A673 (cell line): Measurements from ENCODE around the gene TMEM183A. TPM values are rescaled to one million over a fixed set of nuclear protein-coding genes. Genes with fewer than 3 reads are reported as not detected.
A peak's percentile ranks its signal among the peaks of the same experiment; 100 is the strongest.

Source experiments
- BruUV-seq: library from RNA; stranded (reverse); fragments of 400-500 nt; replicated peaks from 2 replicates; lab custom pipeline; 2021; lab: Mats Ljungman, UMichigan
- CTCF ChIA-PET: fragments of 300-600 bp; sonication (Branson Sonifier 250); formaldehyde crosslinking; loops from one replicate; lab custom pipeline; 2022; ENCODE audit warnings: antibody characterized with exemption; lab: Charles Lee
- POLR2A ChIA-PET: fragments of 300-600 bp; sonication (Branson Sonifier 250); formaldehyde crosslinking; loops from one replicate; lab custom pipeline; 2022; ENCODE audit warnings: antibody characterized with exemption; ENCODE audit not compliant: low non-redundant PET; lab: Charles Lee
- DNase-seq: peaks from one replicate; pipeline ENCODE4 v3.0.0-alpha.2; 2015; ENCODE audit warnings: low spot score
- H3K27ac ChIP-seq: fragments of 200-600 bp; sonication (generic); 2 replicates; pipeline ENCODE4 v1.5.1; 2016; ENCODE audit warnings: mixed run types, low read depth, mild to moderate bottlenecking, mixed read lengths, antibody characterized with exemption, low read length; ENCODE audit not compliant: poor library complexity, severe bottlenecking
- H3K27me3 ChIP-seq: fragments of 200-600 bp; sonication (generic); replicated peaks from 2 replicates; pipeline ENCODE4 v1.6.1; 2017; ENCODE audit warnings: mixed run types, low read depth, mild to moderate bottlenecking, mixed read lengths, antibody characterized with exemption, low read length; ENCODE audit not compliant: insufficient read depth, poor library complexity
- H3K36me3 ChIP-seq: fragments of 200-600 bp; sonication (generic); 2 replicates; pipeline ENCODE4 v1.6.1; 2016; ENCODE audit warnings: mixed run types, mild to moderate bottlenecking, mixed read lengths, antibody characterized with exemption, low read length; ENCODE audit not compliant: insufficient read depth, poor library complexity, severe bottlenecking
- H3K4me1 ChIP-seq: fragments of 200-600 bp; sonication (generic); 2 replicates; pipeline ENCODE4 v1.6.1; 2017; ENCODE audit warnings: mixed run types, mild to moderate bottlenecking, mixed read lengths, antibody characterized with exemption, low read length; ENCODE audit not compliant: insufficient read depth, poor library complexity, severe bottlenecking
- H3K4me3 ChIP-seq: fragments of 200-600 bp; sonication (generic); 2 replicates; pipeline ENCODE4 v1.5.1; 2016; ENCODE audit warnings: low read depth, mixed run types, mild to moderate bottlenecking, mixed read lengths, low read length; ENCODE audit not compliant: poor library complexity, severe bottlenecking
- H3K9me3 ChIP-seq: fragments of 200-600 bp; sonication (generic); 2 replicates; pipeline ENCODE4 v1.6.1; 2016; ENCODE audit warnings: mixed run types, low read depth, mild to moderate bottlenecking, mixed read lengths, antibody characterized with exemption, low read length; ENCODE audit not compliant: poor library complexity, severe bottlenecking
- CTCF ChIP-seq: fragments of 300-800, 200-600 bp; sonication (generic); conservative IDR thresholded peaks from 2 replicates; pipeline ENCODE4 v1.5.1; 2017; ENCODE audit warnings: low read depth, mild to moderate bottlenecking, antibody characterized with exemption, low read length, moderate library complexity, mixed read lengths
- EZH2 ChIP-seq: fragments of 200-600 bp; sonication (generic); IDR thresholded peaks from 2 replicates; pipeline ENCODE4 v1.6.1; 2017; ENCODE audit warnings: borderline replicate concordance, low read depth, mild to moderate bottlenecking, mixed read lengths, antibody characterized with exemption, low read length; ENCODE audit not compliant: poor library complexity, severe bottlenecking
- intact Hi-C: fragments of 100-400 bp; cut with micrococcal nuclease; formaldehyde crosslinking; loops from one replicate; pipeline ENCODE4 v1.10.0; 2022; ENCODE audit not compliant: unreplicated experiment
- total RNA-seq: library from RNA; stranded (reverse); gene quantifications from 2 replicates; pipeline ENCODE4 v1.2.3, GENCODE V29; 2021

TMEM183A gene
- total RNA-seq, 1 experiment from 2014 or later, result 65.1 TPM

- intact Hi-C loops, result no loop called here
- ChIA-PET CTCF (no interaction called here), POLR2A (no interaction called here)
- DNase-seq, result no peak
- TF ChIP-seq EZH2 (no peak), CTCF (no peak)
- Histone ChIP-seq H3K4me1 (no peaks in the 10 kb centered on the region), H3K36me3 (no peaks in the 10 kb centered on the region), H3K27ac (no peak overlapping the region), H3K27me3 (peaks cover 17% of the 10 kb centered on the region), H3K9me3 (no peaks in the 10 kb centered on the region), H3K4me3 (no peak overlapping the region)
- BruUV-seq, result no TSS peak
Observed at GRCh38 chr1:202972046-202972445, 35.1 kb upstream of the TMEM183A start.

- no peaks in the 10 kb centered on the region for H3K4me1 ChIP-seq
- H3K4me3 ChIP-seq, result no peak overlapping the region
- no peak overlapping the region for H3K27ac ChIP-seq
- ChIA-PET POLR2A (no interaction called here), CTCF (no interaction called here)
- TF ChIP-seq EZH2 (no peak), CTCF (no peak)
- no TSS peak for BruUV-seq
- no peaks in the 10 kb centered on the region for H3K9me3 ChIP-seq
- H3K36me3 ChIP-seq, result no peaks in the 10 kb centered on the region
- intact Hi-C loops, result no loop called here
- peaks cover 17% of the 10 kb centered on the region for H3K27me3 ChIP-seq
- DNase-seq, result no peak
Observed at GRCh38 chr1:202974856-202975255, 32.3 kb upstream of the TMEM183A start.

GRCh38 chr1:202976633-202977032 lies 30.5 kb upstream of the TMEM183A start:
- H3K27ac ChIP-seq, result no peak overlapping the region
- H3K27me3 ChIP-seq, result peaks cover 17% of the 10 kb centered on the region
- ChIA-PET CTCF (no interaction called here), POLR2A (no interaction called here)
- no peaks in the 10 kb centered on the region for H3K9me3 ChIP-seq
- H3K4me3 ChIP-seq, result no peak overlapping the region
- no TSS peak for BruUV-seq
- H3K4me1 ChIP-seq, result no peaks in the 10 kb centered on the region
- intact Hi-C loops, result no loop called here
- no peak for TF ChIP-seq EZH2
- no peak for TF ChIP-seq CTCF
- DNase-seq, result peak; percentile 60
- no peaks in the 10 kb centered on the region for H3K36me3 ChIP-seq
